ENCODE results near the gene TMC3. TPM values are rescaled to one million over a fixed set of nuclear protein-coding genes. Genes with fewer than 3 reads are reported as not detected.

TMC3 gene
- total and polyA plus RNA-seq, 2 experiments from 2014 or later = 0.43 TPM; not detected in 1

DNA sequence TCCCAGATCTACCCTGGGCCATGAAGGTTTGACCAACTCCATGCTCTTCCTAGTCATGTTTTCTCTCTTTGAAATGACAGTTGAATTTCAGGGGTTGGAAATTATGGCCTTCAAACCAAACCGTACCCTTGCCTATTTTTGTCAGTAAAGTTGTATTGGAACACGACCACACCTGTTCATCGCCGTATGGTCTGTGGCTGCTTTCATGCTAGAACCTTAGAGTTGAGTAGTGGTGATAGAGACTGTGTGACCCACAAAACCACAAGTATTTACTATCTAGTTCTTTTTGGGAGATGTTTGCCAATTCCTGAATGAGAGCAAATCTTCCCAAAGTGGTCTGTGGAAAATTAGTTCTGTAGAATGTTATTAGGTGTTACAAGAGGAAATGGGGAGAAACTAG lies 26.1 kb downstream of the TMC3 start:
- 95% methylated on average over 4 of the region's 4 CpGs for WGBS (ENCODE audit: low lambda C conversion rate, missing lambda C conversion rate)
- H3K79me2 ChIP-seq = no peaks in the 10 kb centered on the region
- no peaks in the 10 kb centered on the region for H4K20me1 ChIP-seq (ENCODE audit: insufficient read depth, poor library complexity, severe bottlenecking)
- H3K4me2 ChIP-seq = no peak overlapping the region
- H3K27ac ChIP-seq = no peak overlapping the region
- no peaks in the 10 kb centered on the region for H3K36me3 ChIP-seq (replicated peaks; ENCODE audit: insufficient read depth, low read depth)
- H2AFZ ChIP-seq = no peak overlapping the region
- no peaks in the 10 kb centered on the region for H3K9me3 ChIP-seq (ENCODE audit: low read depth)
- no peaks in the 10 kb centered on the region for H3K9me2 ChIP-seq (replicated peaks; ENCODE audit: insufficient read depth)
- no peaks in the 10 kb centered on the region for H3K4me1 ChIP-seq (ENCODE audit: insufficient read depth)
- no peak for DNase-seq (ENCODE audit: low spot score)
- no peak overlapping the region for H3K4me3 ChIP-seq
- H3K27me3 ChIP-seq = no peaks in the 10 kb centered on the region
- TF ChIP-seq CTCF (IDR thresholded peaks at IDR 0.05; ENCODE audit: poor library complexity) (no peak), EZH2phosphoT487 (IDR thresholded peaks at IDR 0.05; ENCODE audit: low read depth, severe bottlenecking, unreplicated experiment) (no peak), EZH2 (IDR thresholded peaks at IDR 0.05; ENCODE audit: borderline replicate concordance) (no peak)

- H2AFZ ChIP-seq = no peak overlapping the region
- WGBS (ENCODE audit: low lambda C conversion rate, missing lambda C conversion rate) = 62% methylated on average over 2 of the region's 2 CpGs
- TF ChIP-seq EZH2 (IDR thresholded peaks at IDR 0.05; ENCODE audit: borderline replicate concordance) (no peak), EZH2phosphoT487 (IDR thresholded peaks at IDR 0.05; ENCODE audit: low read depth, severe bottlenecking, unreplicated experiment) (no peak), CTCF (IDR thresholded peaks at IDR 0.05; ENCODE audit: poor library complexity) (no peak)
These were observed 27.4 kb downstream of the TMC3 start for GRCh38 chr15:81346611-81347010.

DNA sequence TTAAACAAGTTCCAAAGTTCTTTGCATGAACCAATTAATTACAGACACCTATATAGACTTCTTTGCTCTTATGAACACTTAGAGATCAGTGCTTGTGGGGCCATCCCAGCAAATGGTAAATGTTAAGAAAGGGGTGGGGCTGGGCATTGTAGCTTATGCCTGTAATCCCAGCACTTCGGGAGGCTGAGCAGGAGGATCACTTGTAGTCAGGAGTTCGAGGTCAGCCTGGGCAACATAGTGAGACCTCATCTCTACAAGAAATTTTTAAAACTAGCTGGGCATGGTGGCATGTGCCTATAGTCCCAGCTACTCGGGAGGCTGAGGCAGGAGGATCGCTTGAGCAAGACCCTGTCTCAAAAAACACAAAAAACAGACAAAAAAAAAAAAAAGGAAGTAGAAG lies 30.6 kb downstream of the TMC3 start:
- H3K4me1 ChIP-seq (ENCODE audit: insufficient read depth) = peaks cover 5% of the 10 kb centered on the region
- no peaks in the 10 kb centered on the region for H3K27me3 ChIP-seq
- no peaks in the 10 kb centered on the region for H3K36me3 ChIP-seq (replicated peaks; ENCODE audit: insufficient read depth, low read depth)
- H3K9me2 ChIP-seq (replicated peaks; ENCODE audit: insufficient read depth) = no peaks in the 10 kb centered on the region
- H3K9me3 ChIP-seq (ENCODE audit: low read depth) = no peaks in the 10 kb centered on the region
- H3K4me3 ChIP-seq = no peak overlapping the region
- H4K20me1 ChIP-seq (ENCODE audit: insufficient read depth, poor library complexity, severe bottlenecking) = no peaks in the 10 kb centered on the region
- H3K79me2 ChIP-seq = no peaks in the 10 kb centered on the region
- no peak for DNase-seq (ENCODE audit: low spot score)
- no peak overlapping the region for H2AFZ ChIP-seq
- no peak overlapping the region for H3K27ac ChIP-seq
- WGBS (ENCODE audit: low lambda C conversion rate, missing lambda C conversion rate) = 88% methylated on average over 4 of the region's 4 CpGs
- no peak for TF ChIP-seq CTCF (IDR thresholded peaks at IDR 0.05; ENCODE audit: poor library complexity)
- no peak for TF ChIP-seq EZH2 (IDR thresholded peaks at IDR 0.05; ENCODE audit: borderline replicate concordance)
- no peak for TF ChIP-seq EZH2phosphoT487 (IDR thresholded peaks at IDR 0.05; ENCODE audit: low read depth, severe bottlenecking, unreplicated experiment)
- no peak overlapping the region for H3K4me2 ChIP-seq

More at GRCh38 chr15:81346611-81347010, 27.4 kb downstream of the TMC3 start:
- Histone ChIP-seq H3K36me3 (replicated peaks; ENCODE audit: insufficient read depth, low read depth) (no peaks in the 10 kb centered on the region), H3K9me2 (replicated peaks; ENCODE audit: insufficient read depth) (no peaks in the 10 kb centered on the region), H4K20me1 (ENCODE audit: insufficient read depth, poor library complexity, severe bottlenecking) (no peaks in the 10 kb centered on the region), H3K27me3 (no peaks in the 10 kb centered on the region), H3K4me2 (no peak overlapping the region), H3K27ac (no peak overlapping the region), H3K4me1 (ENCODE audit: insufficient read depth) (no peaks in the 10 kb centered on the region), H3K4me3 (no peak overlapping the region), H3K9me3 (ENCODE audit: low read depth) (no peaks in the 10 kb centered on the region), H3K79me2 (no peaks in the 10 kb centered on the region)
- no peak for DNase-seq (ENCODE audit: low spot score)

- Histone ChIP-seq H3K4me1 (ENCODE audit: insufficient read depth) (peaks cover 11% of the 10 kb centered on the region), H3K9me3 (ENCODE audit: low read depth) (no peaks in the 10 kb centered on the region), H3K27me3 (no peaks in the 10 kb centered on the region), H2AFZ (no peak overlapping the region), H4K20me1 (ENCODE audit: insufficient read depth, poor library complexity, severe bottlenecking) (no peaks in the 10 kb centered on the region), H3K4me2 (no peak overlapping the region), H3K9me2 (replicated peaks; ENCODE audit: insufficient read depth) (no peaks in the 10 kb centered on the region), H3K4me3 (no peak overlapping the region), H3K36me3 (replicated peaks; ENCODE audit: insufficient read depth, low read depth) (no peaks in the 10 kb centered on the region), H3K27ac (no peak overlapping the region), H3K79me2 (no peaks in the 10 kb centered on the region)
- no peak for DNase-seq (ENCODE audit: low spot score)
- 90% methylated on average over 4 of the region's 4 CpGs for WGBS (ENCODE audit: low lambda C conversion rate, missing lambda C conversion rate)
- TF ChIP-seq EZH2phosphoT487 (IDR thresholded peaks at IDR 0.05; ENCODE audit: low read depth, severe bottlenecking, unreplicated experiment) (no peak), EZH2 (IDR thresholded peaks at IDR 0.05; ENCODE audit: borderline replicate concordance) (no peak), CTCF (IDR thresholded peaks at IDR 0.05; ENCODE audit: poor library complexity) (no peak)
These were observed 32.7 kb downstream of the TMC3 start for GRCh38 chr15:81341351-81341750.

All from hepatocyte (in vitro differentiated cells).